DMS153 (cell line): ENCODE data around the gene STAT6.
"Not testable (repeated sequence)": the region's sequence is repeated elsewhere in the genome, so short reads cannot be mapped to it uniquely, and the experiment has no call there.

Experiments used
- DNase-seq: peaks from one replicate; lab custom pipeline; 2025; lab: John Stamatoyannopoulos, UW

STAT6 gene

DNA sequence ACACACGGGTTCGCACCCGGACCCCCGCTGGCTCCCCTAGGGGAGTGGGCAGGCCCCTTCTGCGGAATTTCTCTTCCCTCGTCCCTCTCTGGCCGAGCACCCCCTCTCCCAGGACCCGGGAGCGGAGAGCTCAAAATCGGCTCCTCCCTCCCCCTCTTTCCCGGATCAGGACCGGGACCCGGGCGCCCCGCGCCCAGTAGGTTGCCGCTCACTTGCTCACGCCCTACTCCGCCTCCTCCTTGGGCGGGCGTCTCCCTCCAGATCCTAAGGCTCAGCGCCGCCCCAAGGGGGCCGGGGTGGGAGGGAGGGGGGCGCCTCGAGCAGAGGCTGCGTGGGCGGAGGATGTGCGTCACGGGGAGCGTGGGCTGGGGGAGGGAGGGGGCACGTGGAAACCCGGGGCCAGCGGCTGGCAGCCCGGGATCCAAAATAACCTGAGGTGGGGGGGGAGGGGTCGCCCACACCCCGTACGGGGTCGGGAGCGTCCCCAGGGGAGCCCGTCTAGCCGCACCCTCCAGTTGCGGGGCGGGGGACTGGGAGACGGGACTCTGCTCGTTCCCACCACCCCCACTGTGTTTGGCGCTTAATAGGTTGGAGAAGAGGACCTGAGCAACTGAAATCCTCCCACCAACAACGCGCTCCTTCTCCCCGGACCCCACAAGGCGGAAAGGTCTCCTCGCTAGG is 24.0 kb downstream of the STAT6 start:
- no peak for DNase-seq

DNA sequence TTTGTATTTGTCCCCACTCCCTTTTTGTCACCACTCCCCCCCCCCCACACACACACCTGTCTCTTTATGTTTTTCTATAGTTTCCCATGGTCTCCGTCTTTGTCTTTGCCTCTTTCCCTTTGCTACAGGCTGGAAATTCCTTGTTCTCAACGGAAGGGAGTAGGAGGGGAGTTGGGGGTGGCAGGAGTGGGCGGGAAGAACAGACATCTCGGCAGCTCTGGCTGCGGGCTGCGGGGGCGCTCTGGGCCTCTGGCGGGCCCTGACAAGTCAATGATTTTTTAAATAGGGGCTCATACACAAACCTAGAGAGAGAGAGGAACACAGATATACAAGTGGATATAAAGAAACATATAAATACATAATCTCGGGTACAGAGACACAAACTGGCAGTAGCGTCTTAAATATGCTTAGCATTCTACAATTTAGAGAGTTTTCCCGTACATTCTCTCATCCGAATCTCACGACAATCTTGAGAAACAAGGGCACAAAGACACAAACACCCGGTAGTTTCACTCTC is 24.6 kb downstream of the STAT6 start:
- DNase-seq: no peak

DNA sequence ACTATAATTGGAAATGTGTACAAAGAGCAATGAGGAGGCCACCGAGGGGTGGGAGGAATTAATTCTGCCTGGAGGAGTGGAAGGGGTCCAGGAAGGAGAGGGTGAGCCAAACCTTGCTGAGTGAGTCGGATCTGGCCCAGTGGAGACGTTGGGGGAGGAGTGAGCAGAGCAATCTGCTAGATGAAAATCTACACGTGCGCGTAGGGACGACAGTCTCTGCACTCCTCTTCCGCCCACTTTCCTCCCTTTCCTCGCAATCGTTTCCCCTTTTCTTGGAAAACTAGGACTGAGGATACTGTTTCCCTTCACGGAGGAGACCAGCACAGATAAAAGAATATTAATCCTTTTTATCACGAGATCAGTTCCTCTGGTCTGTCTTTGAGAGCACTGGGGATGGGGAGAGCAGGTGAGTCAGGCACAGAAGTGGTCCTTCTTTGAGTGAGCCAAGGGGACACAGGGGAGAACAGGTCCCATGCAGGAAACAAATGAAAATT is 25.1 kb downstream of the STAT6 start:
- no peak for DNase-seq

DNA sequence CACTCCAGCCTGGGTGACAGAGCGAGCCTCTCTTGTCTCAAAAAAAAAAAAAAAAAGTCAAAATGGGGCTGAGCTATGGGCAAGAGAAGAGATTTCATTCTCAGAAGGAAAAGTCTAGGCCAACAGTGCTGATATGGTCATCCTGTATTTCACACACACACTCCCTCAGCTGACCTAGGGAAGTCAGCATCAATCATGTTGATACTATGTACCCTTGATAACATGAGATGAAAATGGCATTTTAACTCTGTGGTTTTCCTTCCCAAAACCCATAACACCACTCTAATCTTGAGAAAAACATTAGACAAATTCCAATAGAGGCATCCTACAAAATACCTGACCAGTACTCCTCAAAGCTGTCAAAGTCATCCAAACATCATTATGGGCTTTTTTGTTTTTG is 30.3 kb downstream of the STAT6 start:
- DNase-seq: no peak

DNA sequence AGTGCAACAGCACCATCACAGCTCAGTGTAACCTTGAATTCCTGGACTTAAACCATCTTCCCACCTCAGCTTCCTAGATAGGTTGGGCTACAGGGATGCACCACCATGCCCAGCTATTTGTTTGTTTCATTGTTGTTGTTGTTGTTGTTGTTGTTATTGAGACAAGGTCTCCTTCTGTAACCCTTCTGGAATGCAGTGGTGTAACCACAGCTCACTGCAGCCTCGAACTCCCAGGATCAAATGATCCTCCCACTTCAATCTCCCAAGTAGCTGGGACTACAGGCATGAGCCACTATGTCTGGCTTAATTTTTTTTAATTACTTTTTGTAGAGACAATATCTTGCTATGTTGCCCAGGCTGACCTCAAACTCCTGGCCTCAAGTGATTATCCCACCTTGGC is 31.3 kb downstream of the STAT6 start:
- DNase-seq: no peak

DNA sequence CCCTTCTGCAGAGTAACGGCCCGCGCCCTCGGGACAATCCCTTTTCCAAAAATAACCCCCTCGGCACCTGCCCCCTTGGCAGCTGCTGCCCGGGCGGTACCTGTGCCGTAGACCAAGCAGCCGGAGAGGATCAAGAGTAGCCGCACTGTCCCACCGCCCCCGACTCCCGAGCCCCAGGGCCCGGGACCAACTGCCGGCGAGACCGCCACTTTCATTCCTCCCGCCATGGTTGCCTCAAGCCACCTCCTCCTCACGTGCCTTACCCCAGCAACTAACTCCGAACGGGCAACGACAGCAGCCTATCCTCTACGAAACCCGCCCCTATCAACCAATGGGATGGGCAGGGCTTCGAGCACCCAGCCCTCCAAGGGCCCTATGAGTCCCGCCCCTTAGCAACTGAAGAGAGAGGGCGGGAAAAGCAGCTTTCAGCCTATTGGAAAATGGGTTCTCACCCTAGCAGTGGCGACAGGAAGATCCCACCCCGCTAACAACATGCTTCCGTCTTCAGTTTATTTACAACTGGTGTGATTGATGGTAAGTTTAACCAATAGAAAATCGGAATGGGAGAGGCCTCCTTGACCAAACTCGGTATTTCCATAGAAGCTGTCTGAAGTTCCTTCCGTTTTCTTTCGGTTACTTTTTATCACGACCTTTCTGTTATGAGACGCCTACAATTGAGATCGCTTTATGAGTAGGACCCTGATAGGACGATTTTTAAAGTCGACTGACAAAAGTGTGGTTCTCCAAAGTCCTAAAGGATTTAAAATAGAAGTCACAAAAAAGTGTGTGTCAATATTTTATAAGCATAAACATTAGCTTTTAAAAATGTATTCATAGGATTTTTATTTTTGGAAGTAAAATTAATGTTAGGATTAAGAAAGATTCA is 32.4 kb downstream of the STAT6 start, which contains the start of gene NEMP1:
Gene NEMP1, minus strand, starts transcription at position 273 of the 886 bp plus-strand sequence. Its CDS starts 46 bp downstream, at position 227.
- DNase-seq: peak; percentile 100

DNA sequence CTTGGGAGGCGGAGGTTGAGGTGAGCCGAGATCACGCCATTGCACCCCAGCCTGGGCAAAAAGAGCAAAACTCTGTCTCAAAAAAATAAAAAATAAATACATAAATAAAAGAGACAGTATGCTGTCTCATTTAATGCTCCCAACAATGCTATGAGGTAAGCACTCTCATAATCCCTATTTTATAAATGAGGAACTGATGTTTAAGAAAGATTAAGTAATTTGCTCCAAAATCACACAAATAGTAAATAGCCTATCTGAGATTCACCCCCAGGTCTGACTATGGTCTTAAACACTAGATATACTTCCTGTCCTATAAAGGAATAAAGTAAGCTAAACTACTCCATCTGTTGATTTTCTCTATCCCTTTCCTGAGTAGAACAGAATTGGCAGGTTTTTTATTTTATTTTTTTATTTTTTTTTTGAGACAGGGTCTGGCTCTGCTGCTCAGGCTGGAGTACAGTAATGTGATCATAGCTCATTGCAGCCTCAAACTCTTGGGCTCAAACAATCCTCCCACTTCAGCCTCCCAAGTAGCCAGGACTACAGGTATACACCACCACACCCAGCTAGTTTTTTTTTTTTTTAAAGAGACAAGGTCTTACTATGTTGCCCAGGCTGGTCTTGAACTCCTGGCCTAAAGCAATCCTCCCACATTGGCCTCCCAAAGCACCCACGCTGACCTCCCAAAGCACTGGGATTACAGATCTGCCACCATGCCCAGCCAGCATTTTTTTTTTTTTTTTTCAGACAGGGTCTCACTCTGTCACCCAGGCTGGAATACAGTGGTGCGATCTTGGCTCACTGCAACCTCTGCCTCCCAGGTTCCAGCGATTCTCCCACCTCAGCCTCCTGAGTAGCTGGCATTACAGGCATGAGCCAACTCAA is 37.4 kb downstream of the STAT6 start:
- not testable (repeated sequence) for DNase-seq

DNA sequence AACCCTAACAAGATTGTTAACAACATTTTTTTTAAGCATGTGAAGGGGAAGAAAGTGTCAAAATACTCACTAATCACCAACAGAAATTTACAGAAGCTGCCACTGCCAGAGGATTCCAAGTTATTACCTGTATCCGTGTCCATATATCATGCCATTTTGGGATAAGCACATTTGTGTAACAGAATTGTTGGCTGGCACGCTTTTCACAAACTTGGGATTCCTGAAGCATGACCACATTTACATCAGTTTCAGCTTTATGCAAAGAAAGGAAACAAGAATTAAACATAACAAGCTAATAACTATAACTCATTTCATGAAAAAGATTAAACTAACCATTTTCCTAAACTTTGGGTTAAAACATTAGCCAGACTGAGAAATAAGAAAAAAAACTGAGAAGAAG is 38.5 kb downstream of the STAT6 start:
- no peak for DNase-seq

DNA sequence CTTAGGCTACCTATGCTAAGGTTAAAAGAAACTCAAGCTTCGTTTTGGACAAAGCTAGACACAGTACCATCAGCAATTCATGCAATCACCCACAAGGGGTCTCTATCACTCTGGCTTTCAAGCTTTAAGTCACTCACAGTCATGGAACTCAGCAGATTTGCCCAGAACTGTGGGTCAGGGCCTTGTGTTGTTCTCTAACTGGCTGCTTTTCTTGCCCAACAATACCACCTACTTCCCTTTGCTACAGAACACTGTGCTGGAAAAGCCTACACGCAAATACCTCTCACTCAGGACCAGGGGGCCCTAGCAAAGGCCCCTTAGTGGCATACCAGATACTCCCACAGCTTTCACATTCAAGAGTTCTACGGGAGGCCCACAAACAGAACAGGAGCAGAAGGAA is 41.6 kb downstream of the STAT6 start:
- DNase-seq: peak; percentile 45

DNA sequence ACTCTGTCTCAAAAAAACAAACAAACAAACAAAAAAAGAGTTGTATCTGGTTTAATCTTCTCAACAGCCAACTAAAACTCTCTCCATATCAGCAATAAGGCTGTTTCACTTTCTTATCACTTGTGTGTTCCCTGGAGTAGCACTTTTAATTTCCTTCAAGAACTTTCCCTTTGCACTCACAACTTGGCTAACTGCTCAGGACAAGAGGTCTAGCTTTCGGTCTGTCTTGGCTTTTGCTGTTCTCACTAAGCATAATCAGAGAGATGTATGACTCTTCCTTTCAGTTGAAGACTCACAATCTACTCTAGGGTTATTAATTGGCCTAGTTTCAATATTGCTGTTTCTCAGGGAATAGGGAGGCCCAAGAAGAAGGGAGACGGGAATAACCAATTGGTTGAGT is 44.9 kb downstream of the STAT6 start:
- DNase-seq: no peak

DNA sequence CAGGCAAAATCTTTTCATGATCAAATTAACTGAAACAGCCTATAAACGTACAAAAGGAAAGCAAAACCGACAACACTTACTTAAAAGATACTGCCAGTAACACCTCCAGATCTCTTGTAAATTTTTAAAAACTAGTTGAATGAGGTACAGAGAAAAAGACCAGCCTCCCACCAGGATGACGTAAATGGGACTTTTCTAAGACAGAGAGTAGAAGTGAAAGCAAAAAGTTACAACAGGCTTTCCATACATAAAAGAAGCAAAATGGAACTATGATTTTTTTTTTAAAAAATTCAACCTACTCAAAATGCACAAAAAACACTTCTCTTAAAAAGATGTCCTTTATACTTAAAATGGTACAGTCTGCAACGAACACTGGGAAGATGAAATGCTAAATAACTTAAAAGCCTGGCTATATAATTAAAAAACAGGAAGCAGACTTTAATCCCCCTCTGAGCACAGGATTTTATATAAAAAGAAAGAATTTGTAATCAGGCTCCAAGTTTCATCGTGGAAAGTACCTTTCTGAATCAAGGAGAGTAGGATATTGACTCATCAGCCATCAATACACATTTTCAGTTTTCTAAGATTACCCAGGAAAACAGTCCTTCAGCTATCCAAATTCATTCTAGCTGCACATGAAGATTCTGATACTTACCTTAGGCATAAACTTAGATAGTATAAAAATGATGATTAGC is 47.0 kb downstream of the STAT6 start:
- no peak for DNase-seq

DNA sequence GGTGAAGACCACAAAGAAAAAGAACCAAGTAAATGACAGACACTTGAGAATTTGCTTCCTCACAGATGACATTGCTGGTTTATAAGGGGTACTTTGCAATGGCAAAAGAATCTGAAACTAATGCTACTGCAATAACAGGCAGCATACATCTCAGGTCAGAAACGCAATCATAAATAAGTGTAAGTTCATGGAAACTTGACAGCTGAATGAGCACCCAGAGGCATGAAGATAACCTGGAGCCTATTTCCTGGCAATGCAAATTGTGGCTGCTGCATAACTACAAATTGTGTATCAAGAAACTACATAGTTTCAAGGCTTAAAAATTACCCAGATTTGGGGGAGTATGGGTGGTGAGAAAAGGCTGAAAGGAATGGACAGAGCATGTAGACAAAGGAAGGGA is 52.7 kb downstream of the STAT6 start:
- DNase-seq: no peak

DNA sequence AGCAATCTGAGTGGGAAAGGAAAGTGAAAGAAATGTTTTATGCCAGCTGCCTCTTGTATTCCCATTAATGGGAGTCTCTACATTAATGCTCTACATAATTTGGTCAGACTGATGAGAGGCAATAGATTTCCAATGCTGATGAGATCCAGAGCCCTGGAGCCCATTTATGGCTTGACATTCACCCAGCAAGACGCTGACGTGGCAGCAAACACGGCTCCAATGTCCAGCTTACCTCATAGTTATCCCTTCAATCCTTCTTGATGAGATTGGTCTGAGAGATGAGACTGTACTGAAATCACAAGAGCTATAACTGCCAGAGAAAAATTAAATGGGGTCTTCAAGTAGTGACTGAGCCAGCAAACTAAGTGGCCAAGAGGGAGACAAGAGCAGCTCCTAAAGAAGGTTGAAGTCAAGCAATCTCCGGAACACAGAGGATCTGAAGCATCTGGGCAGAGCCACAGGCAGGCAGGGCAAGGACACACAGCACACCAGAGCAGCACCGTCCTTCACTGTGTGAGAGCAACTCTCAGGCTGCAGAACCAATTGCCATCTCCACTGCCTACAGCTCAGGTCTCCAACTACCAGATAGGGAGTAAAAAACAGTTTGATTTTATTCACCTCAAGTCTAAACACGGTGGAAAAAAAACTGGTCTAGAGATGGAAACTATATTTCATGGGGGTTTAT is 54.0 kb downstream of the STAT6 start:
- DNase-seq: no peak

DNA sequence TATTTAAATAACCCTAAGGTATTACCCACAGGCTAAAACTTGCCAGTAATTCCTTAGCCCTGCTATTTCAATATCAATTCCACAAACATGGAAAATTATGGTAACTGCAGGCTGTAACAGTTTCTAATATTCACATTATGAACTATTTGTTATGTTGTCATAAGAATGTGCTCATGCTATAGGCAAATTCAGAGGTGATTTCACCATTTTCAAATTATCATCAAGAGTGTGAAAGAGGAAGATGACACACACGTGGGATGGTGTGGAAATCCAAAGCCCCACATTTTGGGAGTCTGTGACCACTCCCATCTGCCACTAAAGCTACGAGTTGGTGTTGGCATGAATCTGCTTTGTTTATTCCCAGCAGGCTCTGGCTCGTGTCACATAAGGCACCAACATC is 55.3 kb downstream of the STAT6 start:
- no peak for DNase-seq

DNA sequence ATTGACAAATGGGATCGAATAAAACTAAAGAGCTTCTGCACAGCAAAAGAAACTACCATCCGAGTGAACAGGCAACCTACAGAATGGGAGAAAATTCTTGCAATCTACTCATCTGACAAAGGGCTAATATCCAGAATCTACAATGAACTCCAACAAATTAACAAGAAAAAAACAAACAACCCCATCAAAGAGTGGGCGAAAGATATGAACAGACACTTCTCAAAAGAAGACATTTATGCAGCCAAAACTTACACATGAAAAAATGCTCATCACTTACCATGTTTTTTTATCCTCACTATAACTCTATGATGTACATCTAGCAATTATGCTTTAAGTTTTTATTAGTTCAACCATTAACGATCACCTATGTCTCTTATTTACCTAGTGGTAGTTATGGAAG is 57.3 kb downstream of the STAT6 start:
- DNase-seq: not testable (repeated sequence)

DNA sequence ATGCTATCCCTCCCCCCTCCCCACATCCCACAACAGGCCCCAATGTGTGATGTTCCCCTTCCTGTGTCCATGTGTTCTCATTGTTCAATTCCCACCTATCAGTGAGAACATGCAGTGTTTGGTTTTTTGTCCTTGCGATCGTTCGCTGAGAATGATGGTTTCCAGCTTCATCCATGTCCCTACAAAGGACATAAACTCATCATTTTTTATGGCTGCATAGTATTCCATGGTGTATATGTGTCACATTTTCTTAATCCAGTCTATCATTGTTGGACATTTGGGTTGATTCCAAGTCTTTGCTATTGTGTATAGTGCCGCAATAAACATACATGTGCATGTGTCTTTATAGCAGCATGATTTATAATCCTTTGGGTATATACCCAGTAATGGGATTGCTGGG is 58.0 kb downstream of the STAT6 start:
- DNase-seq: not testable (repeated sequence)

DNA sequence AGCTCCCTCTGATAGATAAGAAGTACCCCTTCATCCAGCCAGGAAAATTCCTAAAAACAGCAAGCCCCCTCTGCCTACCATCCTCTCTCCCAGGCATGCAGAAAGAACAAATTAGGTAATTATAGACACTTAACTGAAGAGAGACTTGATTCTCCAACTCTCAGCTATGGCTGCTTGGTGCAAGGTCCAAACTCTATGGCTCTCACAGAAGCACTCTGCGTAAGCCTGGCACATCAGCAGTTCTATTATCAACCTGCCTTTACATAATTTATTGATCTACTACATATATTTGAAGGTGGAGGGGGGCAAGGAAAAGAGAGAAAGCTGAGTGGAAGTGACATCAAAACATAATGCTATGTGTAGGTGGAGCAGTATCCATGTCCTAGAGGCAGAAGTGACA is 60.2 kb downstream of the STAT6 start:
- no peak for DNase-seq

DNA sequence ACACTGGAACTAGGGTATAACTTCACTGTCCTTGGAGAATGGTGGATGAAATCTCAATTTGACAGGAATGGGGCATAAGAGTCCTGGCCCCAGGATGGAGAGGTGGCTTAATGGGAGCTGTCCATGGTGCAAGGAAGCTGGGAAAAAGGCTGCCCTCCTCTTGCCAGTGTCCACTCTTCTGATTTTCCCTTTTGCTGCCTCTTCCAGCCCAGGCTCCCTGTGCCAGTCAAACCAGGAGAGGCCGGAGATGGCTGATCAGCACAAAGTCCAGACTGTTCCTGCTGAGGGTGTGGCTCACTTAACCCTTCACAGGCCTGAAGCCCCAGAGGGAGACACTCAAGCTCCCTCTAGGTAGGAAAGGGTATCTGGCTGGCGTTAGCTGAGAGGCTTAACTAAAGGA is 61.3 kb downstream of the STAT6 start, which contains the start of gene MYO1A:
Gene MYO1A, minus strand, starts transcription at position 240 of the 400 bp plus-strand sequence. CDS start 1,806 bp downstream, outside the sequence.
- DNase-seq: no peak

DNA sequence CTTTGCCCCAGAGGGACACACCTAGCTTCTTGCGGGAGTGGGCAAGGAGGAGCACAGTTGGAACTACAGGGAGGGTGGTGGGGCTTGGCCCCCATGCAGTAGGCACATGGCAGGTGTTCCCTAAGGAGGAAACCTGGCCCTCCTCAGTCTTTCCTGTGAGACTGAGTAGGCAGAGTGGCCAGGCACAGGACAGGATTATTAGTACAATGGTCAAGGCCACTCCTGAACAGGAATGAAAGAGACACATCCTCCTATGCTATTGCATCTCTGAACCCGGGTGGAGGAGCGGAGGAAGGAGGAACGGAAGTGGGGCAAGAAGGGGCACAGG is 62.1 kb downstream of the STAT6 start:
- no peak for DNase-seq

DNA sequence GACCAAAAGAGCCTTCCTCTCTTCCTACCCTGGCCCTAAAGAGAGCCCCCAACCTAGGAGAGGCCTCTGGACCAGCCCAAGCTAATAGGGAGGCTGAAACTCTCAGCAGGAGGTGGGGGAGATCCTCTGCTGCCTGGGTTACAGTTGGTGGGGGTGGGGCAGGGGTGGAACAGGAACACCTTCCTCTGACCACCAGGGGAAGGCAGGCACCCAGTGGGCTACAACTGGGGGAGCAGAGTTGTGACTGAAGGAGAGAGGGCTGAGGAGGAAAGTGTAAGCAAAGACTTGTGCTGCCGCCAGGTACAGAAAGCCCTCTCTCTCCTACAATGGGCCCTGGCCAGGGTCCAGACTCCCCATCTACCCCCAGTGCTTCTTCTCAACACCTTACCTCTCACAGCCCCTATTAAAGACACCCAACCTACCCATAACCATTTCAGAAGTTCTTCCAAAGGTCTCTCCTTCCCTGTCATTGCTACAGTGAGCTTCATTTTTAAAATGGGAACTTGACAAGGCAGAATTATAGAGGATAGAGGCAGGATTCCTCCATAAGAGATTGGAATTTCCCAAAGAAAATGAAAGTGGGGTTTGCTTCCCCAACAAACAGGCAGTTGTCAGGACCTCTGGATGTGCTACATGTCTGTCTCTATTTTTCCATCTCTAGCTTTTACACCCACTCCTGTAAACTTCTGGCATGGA is 62.6 kb downstream of the STAT6 start:
- no peak for DNase-seq
